GM18858 (cell line): ENCODE data around the gene SEZ6.
"Not testable (repeated sequence)": the region's sequence is repeated elsewhere in the genome, so short reads cannot be mapped to it uniquely, and the experiment has no call there.

Experiments
- ATAC-seq: cut with Tn5 transposase; IDR thresholded peaks from one replicate; pipeline ENCODE4 v1.9.1; 2021; ENCODE audit not compliant: unreplicated experiment

Gene SEZ6

GRCh38 chr17:28940142-28940541, 65.7 kb downstream of the SEZ6 start:
- ATAC-seq = no peak

GRCh38 chr17:28938552-28938951, 67.3 kb downstream of the SEZ6 start:
- ATAC-seq = no peak

- ATAC-seq = no peak
These were observed 68.6 kb downstream of the SEZ6 start for GRCh38 chr17:28937044-28937729.

GRCh38 chr17:28935744-28936460, 69.9 kb downstream of the SEZ6 start:
- ATAC-seq = no peak

GRCh38 chr17:28934508-28934907, 71.3 kb downstream of the SEZ6 start:
- not testable (repeated sequence) for ATAC-seq

- ATAC-seq = no peak
These were observed 76.0 kb downstream of the SEZ6 start for GRCh38 chr17:28929787-28930186.

- no peak for ATAC-seq
These were observed 77.8 kb downstream of the SEZ6 start for GRCh38 chr17:28928061-28928460.

- no peak for ATAC-seq
These were observed 79.0 kb downstream of the SEZ6 start for GRCh38 chr17:28926786-28927185.

GRCh38 chr17:28926366-28926765, 79.5 kb downstream of the SEZ6 start:
- no peak for ATAC-seq

- ATAC-seq = no peak
These were observed 79.9 kb downstream of the SEZ6 start for GRCh38 chr17:28925912-28926365.

- no peak for ATAC-seq
These were observed 85.6 kb downstream of the SEZ6 start for GRCh38 chr17:28920201-28920600.

- ATAC-seq = no peak
These were observed 87.5 kb downstream of the SEZ6 start for GRCh38 chr17:28918295-28918694.

GRCh38 chr17:28917465-28917864, 88.4 kb downstream of the SEZ6 start:
- ATAC-seq = no peak

- ATAC-seq = no peak
These were observed 88.8 kb downstream of the SEZ6 start for GRCh38 chr17:28917029-28917428.

GRCh38 chr17:28916302-28916934, 89.4 kb downstream of the SEZ6 start:
- ATAC-seq = no peak

- no peak for ATAC-seq
These were observed 92.9 kb downstream of the SEZ6 start for GRCh38 chr17:28912938-28913333.

GRCh38 chr17:28912281-28912937, 93.4 kb downstream of the SEZ6 start:
- ATAC-seq = no peak

GRCh38 chr17:28911411-28912045, 94.3 kb downstream of the SEZ6 start:
- no peak for ATAC-seq

GRCh38 chr17:28910534-28910933, 95.3 kb downstream of the SEZ6 start:
- ATAC-seq = no peak

- ATAC-seq = no peak
These were observed 97.1 kb downstream of the SEZ6 start for GRCh38 chr17:28908640-28909167.
